ACHN (cell line): ENCODE measurements around the gene RTP5.

Source experiments
- DNase-seq: peaks from one replicate; pipeline ENCODE4 v3.0.0-alpha.2; 2015
- in situ Hi-C: cut with HindIII; loops from 2 replicates; pipeline ENCODE4 v1.10.0; 2017; ENCODE audit warnings: low sequenced_read_pairs, low pct_ligation_motif_present, low pct_unique_long_range_greater_than_20kb

Gene RTP5

DNA sequence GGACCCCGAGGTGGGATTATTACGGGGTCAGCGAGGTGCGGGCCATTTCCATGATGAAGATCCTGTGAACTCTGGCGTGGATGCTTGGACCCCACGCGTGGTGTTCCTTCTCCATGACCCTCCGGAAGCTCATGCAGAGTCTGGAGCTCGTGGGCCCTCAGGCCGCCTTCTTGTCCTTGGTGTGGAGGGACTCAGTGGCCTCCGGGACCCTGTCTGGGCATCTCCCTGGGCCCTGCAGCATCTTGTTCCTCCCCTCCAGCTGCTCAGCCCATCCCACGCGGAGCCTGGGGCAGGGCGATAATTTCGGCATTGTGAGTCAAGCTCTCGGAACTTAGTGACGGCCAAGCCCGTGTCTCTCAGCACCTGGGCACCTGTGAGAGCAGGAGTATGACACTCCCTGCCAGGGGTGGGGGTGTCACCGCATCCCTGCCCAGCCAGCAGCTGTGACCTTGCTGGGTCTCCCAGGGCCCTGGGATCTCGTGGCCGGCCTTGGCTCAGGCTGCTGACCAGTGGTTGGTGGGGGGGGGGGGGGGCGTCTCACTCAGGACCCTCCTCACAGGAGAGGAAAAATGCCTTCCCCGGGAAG, 24.6 kb downstream of the RTP5 start:
- in situ Hi-C loops, result no loop called here
- no peak for DNase-seq

DNA sequence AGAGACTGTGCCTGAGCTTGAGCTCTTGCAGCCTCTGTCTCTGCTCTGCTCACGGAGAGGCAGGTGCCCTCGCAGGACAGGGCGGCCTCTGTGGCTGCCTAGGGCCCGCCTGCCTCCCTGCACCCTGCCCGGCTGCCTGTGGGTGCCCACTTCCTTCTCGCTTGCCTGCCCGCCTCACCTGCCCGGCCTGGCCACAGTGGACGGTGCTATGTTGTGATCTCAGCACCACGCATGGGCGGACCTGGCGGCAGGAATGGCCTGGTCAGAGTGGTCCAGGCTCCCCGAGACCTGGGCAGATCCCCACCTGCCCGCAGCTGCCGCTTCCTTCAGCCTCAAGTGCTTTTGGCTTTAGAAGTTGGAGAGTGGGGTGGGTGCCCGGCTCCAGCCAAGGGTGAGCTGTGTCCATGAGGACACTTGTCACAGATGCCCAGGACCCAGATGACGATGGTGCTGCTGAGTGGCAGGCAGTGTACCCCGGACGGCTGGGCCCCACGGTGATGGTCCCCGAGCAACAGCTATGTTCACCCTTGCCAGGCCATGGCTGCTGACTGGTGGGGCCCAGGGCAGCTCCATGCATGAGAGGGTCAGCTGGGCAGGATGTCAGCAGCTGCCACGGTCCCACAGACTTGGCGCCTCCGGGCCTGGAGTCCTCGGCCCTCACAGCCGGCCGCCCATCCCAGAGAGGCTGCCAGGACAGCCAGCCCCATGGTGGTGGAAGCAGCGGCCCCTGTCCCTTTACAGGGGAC, 25.3 kb downstream of the RTP5 start:
- in situ Hi-C loops, result no loop called here
- no peak for DNase-seq

DNA sequence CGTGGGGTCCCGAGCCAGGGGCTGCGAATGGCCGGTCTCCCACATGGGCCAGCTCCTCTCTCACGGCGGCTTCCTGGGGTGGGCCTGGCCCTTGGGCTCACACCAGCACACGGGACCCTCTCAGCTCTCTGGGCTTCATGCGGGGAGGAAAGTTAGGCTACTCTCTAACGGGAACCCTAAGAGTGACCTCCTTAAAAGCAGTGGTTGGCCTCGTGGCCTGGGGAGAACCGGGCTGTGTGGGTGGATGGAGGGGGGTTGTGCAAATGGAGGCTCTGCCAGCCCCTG, 25.8 kb downstream of the RTP5 start:
- in situ Hi-C loops, result no loop called here
- DNase-seq, result no peak

- DNase-seq, result no peak
- in situ Hi-C loops, result no loop called here
These were observed 26.4 kb downstream of the RTP5 start for GRCh38 chr2:241895712-241896641.

DNA sequence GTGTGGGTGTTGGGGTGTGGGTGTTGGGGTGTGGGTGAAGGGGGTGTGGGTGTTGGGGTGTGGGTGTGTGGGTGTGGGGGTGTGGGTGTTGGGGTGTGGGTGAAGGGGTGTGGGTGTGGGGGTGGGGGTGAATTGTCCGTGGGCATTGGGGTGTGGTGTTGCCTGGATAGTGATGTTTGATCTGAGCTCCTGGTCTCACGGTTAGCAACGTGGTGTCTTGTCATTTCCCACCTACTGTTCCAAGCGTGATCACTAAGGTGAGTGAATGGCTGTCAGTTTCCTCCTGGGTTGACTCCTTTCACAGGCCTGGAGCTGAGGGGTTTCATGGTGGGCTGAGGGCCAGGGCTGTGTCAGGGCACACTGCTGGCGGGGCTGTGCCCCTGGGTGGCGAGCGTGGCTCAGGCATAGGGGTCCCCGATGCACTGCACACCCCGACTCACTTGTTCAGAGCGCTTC, 27.2 kb downstream of the RTP5 start:
- in situ Hi-C loops, result no loop called here
- no peak for DNase-seq

DNA sequence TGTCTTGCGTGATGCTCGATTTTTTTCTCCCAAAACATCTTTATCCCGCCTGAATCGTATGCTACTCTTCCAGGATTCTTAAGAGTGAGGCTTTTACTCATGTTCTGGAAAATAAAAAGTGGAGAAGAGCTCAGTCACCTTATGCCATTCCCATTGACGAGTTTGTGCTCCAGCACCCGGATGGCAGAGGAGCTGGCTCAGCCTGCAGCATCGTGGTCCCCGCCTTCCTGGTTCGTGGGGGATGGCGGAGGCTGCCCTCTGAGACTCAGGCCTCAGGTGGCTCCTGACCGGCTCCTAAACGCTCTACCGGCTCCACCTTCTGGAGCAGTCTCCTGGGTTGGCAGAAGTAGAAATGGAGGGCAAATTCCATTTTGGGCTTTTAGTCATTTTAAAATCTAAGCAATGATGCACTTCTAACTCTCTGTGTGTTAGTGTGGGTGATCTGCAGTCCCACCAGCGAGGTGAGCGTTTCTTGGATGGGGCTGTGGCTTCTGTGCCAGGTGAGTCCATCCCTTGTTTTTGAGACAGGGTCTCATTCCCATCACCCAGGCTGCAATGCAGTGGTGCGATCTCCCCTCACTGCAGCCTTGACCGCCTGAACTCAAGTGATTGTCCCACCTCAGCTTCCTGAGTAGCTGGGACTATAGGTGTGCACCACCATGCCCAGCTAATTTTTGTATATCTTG, 27.8 kb downstream of the RTP5 start:
- in situ Hi-C loops, result no loop called here
- no peak for DNase-seq

GRCh38 chr2:241898463-241899270, 29.1 kb downstream of the RTP5 start:
- in situ Hi-C loops, result no loop called here
- no peak for DNase-seq

- DNase-seq, result no peak
- in situ Hi-C loops, result no loop called here
These were observed 30.9 kb downstream of the RTP5 start for GRCh38 chr2:241900251-241901017.

DNA sequence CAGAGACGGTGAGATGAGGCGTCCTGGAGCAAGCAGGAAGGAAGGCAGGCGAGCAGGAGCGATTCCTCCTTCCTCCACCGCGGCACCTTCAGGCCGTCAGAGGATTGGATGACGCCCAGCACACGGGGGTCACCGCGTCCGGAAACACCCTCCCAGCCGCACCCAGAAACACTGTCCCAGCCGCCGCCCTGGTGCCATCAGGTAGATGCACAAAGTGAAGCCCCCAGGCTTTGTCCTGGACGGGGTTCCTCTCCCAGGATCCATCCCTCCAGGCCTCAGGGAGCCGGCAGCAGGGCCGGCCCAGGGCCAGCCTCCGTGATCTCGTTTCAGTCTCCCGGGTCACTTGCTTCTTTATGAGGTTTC, 31.5 kb downstream of the RTP5 start:
- in situ Hi-C loops, result no loop called here
- DNase-seq, result no peak

DNA sequence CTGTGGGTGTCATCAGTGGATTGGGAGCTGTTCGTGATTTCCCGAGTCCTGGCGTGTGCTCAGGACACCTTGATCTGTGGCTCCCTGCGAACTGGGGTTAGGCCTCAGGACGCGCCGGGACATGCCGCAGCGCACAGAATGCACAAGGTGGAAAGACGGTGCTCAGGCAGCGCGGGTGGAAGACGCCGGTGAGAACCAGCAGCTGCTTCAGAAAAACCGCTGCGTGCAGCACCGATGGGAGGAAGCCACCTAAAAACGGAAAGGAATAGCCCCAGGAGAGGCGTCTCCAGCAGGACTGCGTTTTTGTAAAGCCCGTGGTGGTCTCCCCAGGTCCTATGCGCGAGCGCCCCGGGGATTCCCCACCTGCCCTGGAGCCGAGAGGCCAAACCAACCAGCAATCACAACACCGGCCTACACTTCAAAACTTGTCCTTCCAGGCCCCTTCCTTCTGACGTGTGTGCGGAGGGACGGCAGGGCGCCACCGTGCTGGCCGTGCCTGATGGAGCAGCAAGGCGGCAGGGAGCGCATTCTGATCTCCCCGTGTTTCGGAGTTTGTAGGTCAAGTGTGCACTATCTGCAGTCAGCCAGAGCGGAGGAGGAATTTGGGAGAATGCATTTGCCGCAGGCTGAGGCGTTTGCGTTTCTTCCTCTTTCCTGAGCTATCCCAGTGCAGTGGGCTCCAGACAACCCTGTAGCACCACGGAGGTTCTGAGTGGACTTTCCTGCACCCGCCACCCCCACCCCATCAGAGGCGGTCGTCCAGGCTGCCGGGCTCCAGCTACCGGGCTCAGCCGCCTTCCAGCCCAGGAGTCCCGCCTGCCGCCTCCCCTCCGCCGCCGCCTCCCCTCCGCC, 32.2 kb downstream of the RTP5 start:
- in situ Hi-C loops, result no loop called here
- no peak for DNase-seq

- no peak for DNase-seq
- in situ Hi-C loops, result no loop called here
These were observed 32.9 kb downstream of the RTP5 start for GRCh38 chr2:241902357-241902991.

GRCh38 chr2:241903121-241904010, 33.8 kb downstream of the RTP5 start:
- in situ Hi-C loops, result no loop called here
- no peak for DNase-seq

DNA sequence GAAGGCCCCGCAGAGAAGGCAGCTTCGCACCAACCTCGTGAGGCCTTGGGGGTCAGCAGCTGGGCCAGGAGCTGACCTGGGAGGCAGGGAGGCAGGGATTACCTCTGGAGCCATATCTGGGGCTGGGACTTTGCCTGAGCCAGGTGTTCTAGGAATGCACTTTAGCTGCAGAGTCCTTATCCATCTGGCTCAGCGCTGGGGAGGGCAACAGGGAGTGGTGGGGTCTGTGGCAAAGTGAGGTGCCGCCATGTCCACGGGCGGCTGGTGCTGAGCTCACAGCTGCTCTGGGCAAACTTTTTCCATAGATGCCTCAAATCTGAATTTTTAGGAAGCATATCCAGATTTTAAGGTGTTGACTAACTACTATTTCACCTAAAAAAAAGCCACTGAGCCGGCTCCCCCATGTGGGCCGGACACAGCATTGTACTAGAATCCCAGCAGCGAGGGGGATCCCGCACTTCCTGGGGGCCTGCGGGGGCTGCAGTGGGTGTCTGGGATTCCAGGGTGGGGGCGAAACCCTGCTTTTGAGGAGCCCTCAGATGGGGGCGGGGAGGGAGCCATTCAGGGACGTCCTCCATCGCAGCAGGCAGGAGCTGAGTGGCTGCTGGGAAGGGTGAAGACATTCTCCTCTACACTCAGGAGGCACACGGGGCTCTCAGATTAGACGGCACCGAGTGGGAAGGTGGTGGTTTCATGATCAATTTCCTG, 34.6 kb downstream of the RTP5 start:
- DNase-seq, result no peak
- in situ Hi-C loops, result no loop called here

- in situ Hi-C loops, result no loop called here
- DNase-seq, result no peak
These were observed 35.5 kb downstream of the RTP5 start for GRCh38 chr2:241904791-241905710.
